Measurements from ENCODE around the gene PHRF1.
"Not testable (repeated sequence)": the region's sequence is repeated elsewhere in the genome, so short reads cannot be mapped to it uniquely, and the experiment has no call there.

Gene PHRF1

GRCh38 chr11:647672-648158, 71.4 kb downstream of the PHRF1 start:
- in situ Hi-C loops (cut with HindIII; ENCODE audit: low sequenced_read_pairs): not testable (repeated sequence)

- in situ Hi-C loops (cut with HindIII; ENCODE audit: low sequenced_read_pairs): loop anchor here (25.0 kb wide), 1 partner anchor 112 kb away; no protein-coding TSS in a partner anchor
These were observed 74.2 kb downstream of the PHRF1 start for GRCh38 chr11:650482-650881.

GRCh38 chr11:653136-653535, 76.9 kb downstream of the PHRF1 start:
- in situ Hi-C loops (cut with HindIII; ENCODE audit: low sequenced_read_pairs): loop anchor here (25.0 kb wide), 1 partner anchor 109 kb away; no protein-coding TSS in a partner anchor

- in situ Hi-C loops (cut with HindIII; ENCODE audit: low sequenced_read_pairs): loop anchor here (25.0 kb wide), 1 partner anchor 108 kb away; no protein-coding TSS in a partner anchor
These were observed 77.6 kb downstream of the PHRF1 start for GRCh38 chr11:653837-654236.

GRCh38 chr11:654444-654843, 78.2 kb downstream of the PHRF1 start:
- in situ Hi-C loops (cut with HindIII; ENCODE audit: low sequenced_read_pairs): loop anchor here (25.0 kb wide), 1 partner anchor 108 kb away; no protein-coding TSS in a partner anchor

GRCh38 chr11:655036-655726, 78.9 kb downstream of the PHRF1 start:
- in situ Hi-C loops (cut with HindIII; ENCODE audit: low sequenced_read_pairs): loop anchor here (25.0 kb wide), 1 partner anchor 107 kb away; no protein-coding TSS in a partner anchor

GRCh38 chr11:656426-656825, 80.2 kb downstream of the PHRF1 start:
- in situ Hi-C loops (cut with HindIII; ENCODE audit: low sequenced_read_pairs): loop anchor here (25.0 kb wide), 1 partner anchor 106 kb away; no protein-coding TSS in a partner anchor

GRCh38 chr11:656866-657265, 80.6 kb downstream of the PHRF1 start:
- in situ Hi-C loops (cut with HindIII; ENCODE audit: low sequenced_read_pairs): loop anchor here (25.0 kb wide), 1 partner anchor 105 kb away; no protein-coding TSS in a partner anchor

GRCh38 chr11:657691-658126, 81.4 kb downstream of the PHRF1 start:
- in situ Hi-C loops (cut with HindIII; ENCODE audit: low sequenced_read_pairs): loop anchor here (25.0 kb wide), 1 partner anchor 105 kb away; no protein-coding TSS in a partner anchor

GRCh38 chr11:659532-660085, 83.3 kb downstream of the PHRF1 start:
- in situ Hi-C loops (cut with HindIII; ENCODE audit: low sequenced_read_pairs): loop anchor here (25.0 kb wide), 1 partner anchor 103 kb away; no protein-coding TSS in a partner anchor

- in situ Hi-C loops (cut with HindIII; ENCODE audit: low sequenced_read_pairs): loop anchor here (25.0 kb wide), 1 partner anchor 102 kb away; no protein-coding TSS in a partner anchor
These were observed 84.0 kb downstream of the PHRF1 start for GRCh38 chr11:660281-660680.

- in situ Hi-C loops (cut with HindIII; ENCODE audit: low sequenced_read_pairs): loop anchor here (25.0 kb wide), 1 partner anchor 101 kb away; no protein-coding TSS in a partner anchor
These were observed 84.6 kb downstream of the PHRF1 start for GRCh38 chr11:660681-661444.

All from DLD1 (cell line).